Liver (tissue), 9 donors: ENCODE data around the gene DDHD1. TPM values are rescaled to one million over a fixed set of nuclear protein-coding genes. Genes with fewer than 3 reads are reported as not detected.

Experiments used
- DNase-seq: peaks from one replicate; pipeline ENCODE4 v3.0.0-alpha.2; 2017; ENCODE audit warnings: low spot score
- H3K27ac ChIP-seq, 2 donors: one replicate each; pipeline ENCODE4 v1.7.0; 2013; ENCODE audit warnings: inconsistent platforms in 2 of 2, low read length in 2 of 2, control low read depth in 1 of 2, low read depth in 1 of 2, mild to moderate bottlenecking in 1 of 2
- H3K27me3 ChIP-seq, 4 donors: one replicate each; pipeline versions ENCODE4 v1.6.1 to v1.7.0; 2013; ENCODE audit warnings: low read length in 3 of 4, inconsistent platforms in 1 of 4, mild to moderate bottlenecking in 1 of 4, moderate library complexity in 1 of 4; ENCODE audit not compliant: control insufficient read depth in 4 of 4, insufficient read depth in 4 of 4
- H3K36me3 ChIP-seq, 4 donors: one replicate each; pipeline versions ENCODE4 v1.6.1 to v1.7.0; 2013; ENCODE audit warnings: low read length in 3 of 4, mild to moderate bottlenecking in 3 of 4, low read depth in 1 of 4, moderate library complexity in 1 of 4; ENCODE audit not compliant: control insufficient read depth in 4 of 4, insufficient read depth in 3 of 4
- H3K4me1 ChIP-seq, 4 donors: one replicate each; pipeline versions ENCODE4 v1.6.1 to v1.7.0; 2013; ENCODE audit warnings: low read length in 3 of 4, mild to moderate bottlenecking in 3 of 4, moderate library complexity in 1 of 4; ENCODE audit not compliant: control insufficient read depth in 4 of 4, insufficient read depth in 4 of 4
- H3K4me3 ChIP-seq, 3 donors: one replicate each; pipeline versions ENCODE4 v1.6.1 to v1.7.0; 2013; ENCODE audit warnings: low read length in 3 of 3, control low read depth in 1 of 3, low read depth in 1 of 3, mild to moderate bottlenecking in 1 of 3
- H3K9ac ChIP-seq, 2 donors: one replicate each; pipeline ENCODE4 v1.7.0; 2013; ENCODE audit warnings: low read length in 2 of 2, mild to moderate bottlenecking in 2 of 2, moderate library complexity in 2 of 2, control low read depth in 1 of 2, low read depth in 1 of 2
- H3K9me3 ChIP-seq, 4 donors: one replicate each; pipeline versions ENCODE4 v1.6.1 to v1.7.0; 2013; ENCODE audit warnings: low read length in 3 of 4; ENCODE audit not compliant: control insufficient read depth in 4 of 4
- EGR1 ChIP-seq, 2 donors: IDR thresholded peaks; 2 replicates each; pipeline ENCODE4 v1.6.1; 2016 to 2018; ENCODE audit warnings: antibody characterized with exemption in 2 of 2, low read depth in 2 of 2
- FOXA1 ChIP-seq: IDR thresholded peaks from 2 replicates; pipeline ENCODE4 v1.6.1; 2016; ENCODE audit warnings: antibody characterized with exemption
- FOXA2 ChIP-seq: IDR thresholded peaks from 2 replicates; pipeline ENCODE4 v1.6.1; 2016; ENCODE audit warnings: antibody characterized with exemption
- GABPA ChIP-seq, 2 donors: IDR thresholded peaks in 1 of 2; conservative IDR thresholded peaks in 1 of 2; 2 replicates each; pipeline ENCODE4 v1.6.1; 2016; ENCODE audit warnings: antibody characterized with exemption in 2 of 2, mild to moderate bottlenecking in 1 of 2, moderate library complexity in 1 of 2
- HNF4A ChIP-seq, 2 donors: conservative IDR thresholded peaks; 2 replicates each; pipeline ENCODE4 v1.6.1; 2016; ENCODE audit warnings: antibody characterized with exemption in 2 of 2, mild to moderate bottlenecking in 2 of 2
- HNF4G ChIP-seq: IDR thresholded peaks from 2 replicates; pipeline ENCODE4 v1.6.1; 2016; ENCODE audit warnings: antibody characterized with exemption
- JUND ChIP-seq, 2 donors: IDR thresholded peaks; 2 replicates each; pipeline ENCODE4 v1.6.1; 2016; ENCODE audit warnings: antibody characterized with exemption in 2 of 2
- NR2F2 ChIP-seq: IDR thresholded peaks from 2 replicates; pipeline ENCODE4 v1.6.1; 2016; ENCODE audit warnings: antibody characterized with exemption
- RAD21 ChIP-seq, 2 donors: IDR thresholded peaks; 2 replicates each; pipeline ENCODE4 v1.6.1; 2016; ENCODE audit warnings: antibody characterized with exemption in 2 of 2, mild to moderate bottlenecking in 2 of 2
- RXRA ChIP-seq, 2 donors: IDR thresholded peaks; 2 replicates each; pipeline ENCODE4 v1.6.1; 2017 to 2018; ENCODE audit warnings: antibody characterized with exemption in 2 of 2, mild to moderate bottlenecking in 1 of 2
- SP1 ChIP-seq: IDR thresholded peaks from 2 replicates; pipeline ENCODE4 v1.6.1; 2018; ENCODE audit warnings: antibody characterized with exemption, mild to moderate bottlenecking
- TAF1 ChIP-seq: conservative IDR thresholded peaks from 2 replicates; pipeline ENCODE4 v1.6.1; 2016; ENCODE audit warnings: antibody characterized with exemption, mild to moderate bottlenecking
- YY1 ChIP-seq: IDR thresholded peaks from 2 replicates; pipeline ENCODE4 v1.6.1; 2016; ENCODE audit warnings: antibody characterized with exemption, mild to moderate bottlenecking
- WGBS: extraction: QIAGEN DNeasy Blood & Tissue Kit; methylation state at CpG from one replicate; pipeline ENCODE4 v1.1.7; 2013; 5-methylcytosine and 5-hydroxymethylcytosine counted together
- polyA plus RNA-seq, 2 donors: library from polyadenylated mRNA; stranded (reverse) in 1 of 2; unstranded in 1 of 2; fragments of 200-250 nt in 1 of 2; fragments of >200 nt in 1 of 2; fragmentation: Nextera tagmentation in 1 of 2; extraction: Ambion mirVana in 1 of 2; gene quantifications; one replicate each; pipeline versions ENCODE4 v1.2.1 to v1.2.3, GENCODE V29; 2013 to 2015
- total RNA-seq, 2 donors: library from RNA; depleted of rRNA; stranded (reverse); fragments of >200 nt; gene quantifications; one replicate each; pipeline ENCODE4 v1.2.3, GENCODE V29; 2014
- TF ChIP-seq, protein P1 (sequence below): IDR thresholded peaks from 2 replicates; pipeline ENCODE4 v1.6.1; 2016; ENCODE audit warnings: antibody characterized with exemption
- TF ChIP-seq, protein P2 (sequence below): IDR thresholded peaks from 2 replicates; pipeline ENCODE4 v1.6.1; 2016; ENCODE audit warnings: antibody characterized with exemption
- TF ChIP-seq, protein P3 (sequence below): IDR thresholded peaks from 2 replicates; pipeline ENCODE4 v1.6.1; 2016; ENCODE audit warnings: antibody characterized with exemption, mild to moderate bottlenecking
- TF ChIP-seq, protein P4 (sequence below): fragments of 150-350 bp; IDR thresholded peaks from 2 replicates; pipeline ENCODE4 v1.5.1; 2017; ENCODE audit warnings: improper control_type of control experiment, low read depth, low read length; ENCODE audit not compliant: missing input control
- donor health status: healthy.
- donor health status: healthy.
- donor health status: healthy.
- donor health status: healthy.
- donor health status: healthy.

DDHD1 gene
- total and polyA plus RNA-seq, 4 donors: 1.3 to 14.3 (median 5.2) TPM

DNA sequence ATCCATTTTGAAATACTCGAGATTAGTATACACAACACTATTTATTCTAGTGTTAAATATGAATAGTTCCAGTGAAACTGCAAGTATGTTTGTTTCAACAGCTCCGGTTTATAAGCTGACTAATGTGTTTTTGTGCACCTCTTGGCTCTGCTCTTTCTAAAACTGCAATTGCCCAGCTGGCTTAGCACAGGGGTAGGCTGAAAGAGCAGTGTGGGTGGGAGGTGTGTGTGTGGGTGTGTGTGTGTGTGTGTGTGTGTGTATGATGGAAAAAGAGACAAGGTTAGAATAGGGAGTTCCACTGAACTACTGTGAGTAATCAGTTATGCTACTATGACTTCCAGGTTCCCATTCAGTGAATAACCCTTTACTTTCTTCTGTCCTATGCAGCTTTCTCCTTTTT lies 37.8 kb upstream of the DDHD1 start:
- no peaks in the 10 kb centered on the region for H3K36me3 ChIP-seq
- DNase-seq: no peak
- H3K27me3 ChIP-seq: no peaks in the 10 kb centered on the region
- no peak overlapping the region for H3K27ac ChIP-seq
- 77% methylated on average over 2 of the region's 2 CpGs for WGBS
- no peaks in the 10 kb centered on the region for H3K9me3 ChIP-seq
- no peak overlapping the region for H3K9ac ChIP-seq
- no peak for TF ChIP-seq JUND (IDR thresholded peaks at IDR 0.05)
- TF ChIP-seq, protein P1, sequence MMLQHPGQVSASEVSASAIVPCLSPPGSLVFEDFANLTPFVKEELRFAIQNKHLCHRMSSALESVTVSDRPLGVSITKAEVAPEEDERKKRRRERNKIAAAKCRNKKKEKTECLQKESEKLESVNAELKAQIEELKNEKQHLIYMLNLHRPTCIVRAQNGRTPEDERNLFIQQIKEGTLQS: no peak
- no peak for TF ChIP-seq FOXA2
- TF ChIP-seq RXRA (IDR thresholded peaks at IDR 0.05): no peak
- no peak for TF ChIP-seq FOXA1
- no peak for TF ChIP-seq HNF4A (conservative IDR thresholded peaks at IDR 0.05)
- no peak for TF ChIP-seq HNF4G
- no peak for TF ChIP-seq TAF1
- no peak for TF ChIP-seq YY1
- TF ChIP-seq RAD21 (IDR thresholded peaks at IDR 0.05): no peak
- TF ChIP-seq GABPA (IDR thresholded peaks at IDR 0.05 in 1 of 2, conservative IDR thresholded peaks at IDR 0.05 in 1 of 2): no peak
- TF ChIP-seq, protein P2, sequence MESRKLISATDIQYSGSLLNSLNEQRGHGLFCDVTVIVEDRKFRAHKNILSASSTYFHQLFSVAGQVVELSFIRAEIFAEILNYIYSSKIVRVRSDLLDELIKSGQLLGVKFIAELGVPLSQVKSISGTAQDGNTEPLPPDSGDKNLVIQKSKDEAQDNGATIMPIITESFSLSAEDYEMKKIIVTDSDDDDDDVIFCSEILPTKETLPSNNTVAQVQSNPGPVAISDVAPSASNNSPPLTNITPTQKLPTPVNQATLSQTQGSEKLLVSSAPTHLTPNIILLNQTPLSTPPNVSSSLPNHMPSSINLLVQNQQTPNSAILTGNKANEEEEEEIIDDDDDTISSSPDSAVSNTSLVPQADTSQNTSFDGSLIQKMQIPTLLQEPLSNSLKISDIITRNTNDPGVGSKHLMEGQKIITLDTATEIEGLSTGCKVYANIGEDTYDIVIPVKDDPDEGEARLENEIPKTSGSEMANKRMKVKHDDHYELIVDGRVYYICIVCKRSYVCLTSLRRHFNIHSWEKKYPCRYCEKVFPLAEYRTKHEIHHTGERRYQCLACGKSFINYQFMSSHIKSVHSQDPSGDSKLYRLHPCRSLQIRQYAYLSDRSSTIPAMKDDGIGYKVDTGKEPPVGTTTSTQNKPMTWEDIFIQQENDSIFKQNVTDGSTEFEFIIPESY: no peak
- TF ChIP-seq, protein P3, sequence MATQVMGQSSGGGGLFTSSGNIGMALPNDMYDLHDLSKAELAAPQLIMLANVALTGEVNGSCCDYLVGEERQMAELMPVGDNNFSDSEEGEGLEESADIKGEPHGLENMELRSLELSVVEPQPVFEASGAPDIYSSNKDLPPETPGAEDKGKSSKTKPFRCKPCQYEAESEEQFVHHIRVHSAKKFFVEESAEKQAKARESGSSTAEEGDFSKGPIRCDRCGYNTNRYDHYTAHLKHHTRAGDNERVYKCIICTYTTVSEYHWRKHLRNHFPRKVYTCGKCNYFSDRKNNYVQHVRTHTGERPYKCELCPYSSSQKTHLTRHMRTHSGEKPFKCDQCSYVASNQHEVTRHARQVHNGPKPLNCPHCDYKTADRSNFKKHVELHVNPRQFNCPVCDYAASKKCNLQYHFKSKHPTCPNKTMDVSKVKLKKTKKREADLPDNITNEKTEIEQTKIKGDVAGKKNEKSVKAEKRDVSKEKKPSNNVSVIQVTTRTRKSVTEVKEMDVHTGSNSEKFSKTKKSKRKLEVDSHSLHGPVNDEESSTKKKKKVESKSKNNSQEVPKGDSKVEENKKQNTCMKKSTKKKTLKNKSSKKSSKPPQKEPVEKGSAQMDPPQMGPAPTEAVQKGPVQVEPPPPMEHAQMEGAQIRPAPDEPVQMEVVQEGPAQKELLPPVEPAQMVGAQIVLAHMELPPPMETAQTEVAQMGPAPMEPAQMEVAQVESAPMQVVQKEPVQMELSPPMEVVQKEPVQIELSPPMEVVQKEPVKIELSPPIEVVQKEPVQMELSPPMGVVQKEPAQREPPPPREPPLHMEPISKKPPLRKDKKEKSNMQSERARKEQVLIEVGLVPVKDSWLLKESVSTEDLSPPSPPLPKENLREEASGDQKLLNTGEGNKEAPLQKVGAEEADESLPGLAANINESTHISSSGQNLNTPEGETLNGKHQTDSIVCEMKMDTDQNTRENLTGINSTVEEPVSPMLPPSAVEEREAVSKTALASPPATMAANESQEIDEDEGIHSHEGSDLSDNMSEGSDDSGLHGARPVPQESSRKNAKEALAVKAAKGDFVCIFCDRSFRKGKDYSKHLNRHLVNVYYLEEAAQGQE: no peak
- TF ChIP-seq EGR1 (IDR thresholded peaks at IDR 0.05; ENCODE audit: low read depth in 2 of 2): no peak
- H3K4me1 ChIP-seq: no peaks in the 10 kb centered on the region
- H3K4me3 ChIP-seq: no peak overlapping the region

DNA sequence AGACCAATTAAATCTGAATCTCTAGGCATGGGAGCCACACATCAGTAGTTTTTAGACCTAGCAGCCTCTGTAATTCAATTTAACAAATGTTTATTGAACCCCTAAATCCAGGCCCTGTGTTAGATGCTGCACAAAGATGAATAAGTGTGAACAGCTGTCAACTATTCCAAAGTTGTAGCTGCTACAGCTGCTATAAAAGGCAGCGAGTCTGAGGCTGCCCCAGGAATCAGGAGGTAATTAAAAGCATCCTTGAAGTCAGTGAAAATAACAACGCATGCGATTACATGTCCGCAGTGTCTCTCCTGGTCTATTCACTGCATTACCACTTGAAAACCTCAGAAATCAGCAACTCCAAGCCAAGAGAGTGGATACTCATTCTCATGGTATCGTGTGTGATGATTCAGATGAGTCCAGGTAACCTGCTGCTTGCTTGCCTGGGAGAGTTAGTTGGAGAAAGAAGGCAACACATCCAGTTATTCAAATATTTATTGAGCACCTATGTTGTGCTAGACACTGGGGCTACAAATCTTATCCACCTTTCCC lies 34.9 kb upstream of the DDHD1 start:
- DNase-seq: no peak
- no peak overlapping the region for H3K4me3 ChIP-seq
- WGBS: 92% methylated on average over 5 of the region's 5 CpGs
- H3K27me3 ChIP-seq: no peaks in the 10 kb centered on the region
- H3K36me3 ChIP-seq: no peaks in the 10 kb centered on the region
- no peak overlapping the region for H3K9ac ChIP-seq
- H3K9me3 ChIP-seq: no peaks in the 10 kb centered on the region
- H3K4me1 ChIP-seq: no peaks in the 10 kb centered on the region
- TF ChIP-seq, protein P4, sequence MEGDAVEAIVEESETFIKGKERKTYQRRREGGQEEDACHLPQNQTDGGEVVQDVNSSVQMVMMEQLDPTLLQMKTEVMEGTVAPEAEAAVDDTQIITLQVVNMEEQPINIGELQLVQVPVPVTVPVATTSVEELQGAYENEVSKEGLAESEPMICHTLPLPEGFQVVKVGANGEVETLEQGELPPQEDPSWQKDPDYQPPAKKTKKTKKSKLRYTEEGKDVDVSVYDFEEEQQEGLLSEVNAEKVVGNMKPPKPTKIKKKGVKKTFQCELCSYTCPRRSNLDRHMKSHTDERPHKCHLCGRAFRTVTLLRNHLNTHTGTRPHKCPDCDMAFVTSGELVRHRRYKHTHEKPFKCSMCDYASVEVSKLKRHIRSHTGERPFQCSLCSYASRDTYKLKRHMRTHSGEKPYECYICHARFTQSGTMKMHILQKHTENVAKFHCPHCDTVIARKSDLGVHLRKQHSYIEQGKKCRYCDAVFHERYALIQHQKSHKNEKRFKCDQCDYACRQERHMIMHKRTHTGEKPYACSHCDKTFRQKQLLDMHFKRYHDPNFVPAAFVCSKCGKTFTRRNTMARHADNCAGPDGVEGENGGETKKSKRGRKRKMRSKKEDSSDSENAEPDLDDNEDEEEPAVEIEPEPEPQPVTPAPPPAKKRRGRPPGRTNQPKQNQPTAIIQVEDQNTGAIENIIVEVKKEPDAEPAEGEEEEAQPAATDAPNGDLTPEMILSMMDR: no peak
- no peak for TF ChIP-seq GABPA (IDR thresholded peaks at IDR 0.05 in 1 of 2, conservative IDR thresholded peaks at IDR 0.05 in 1 of 2)
- TF ChIP-seq SP1: no peak
- TF ChIP-seq, protein P1: no peak
- no peak for TF ChIP-seq JUND (IDR thresholded peaks at IDR 0.05)
- TF ChIP-seq, protein P2: no peak
- no peak for TF ChIP-seq HNF4G
- no peak for TF ChIP-seq RAD21 (IDR thresholded peaks at IDR 0.05)
- no peak for TF ChIP-seq TAF1
- no peak for TF ChIP-seq NR2F2
- TF ChIP-seq HNF4A (conservative IDR thresholded peaks at IDR 0.05): no peak
- TF ChIP-seq YY1: no peak
- no peak for TF ChIP-seq EGR1 (IDR thresholded peaks at IDR 0.05; ENCODE audit: low read depth in 2 of 2)
- no peak for TF ChIP-seq FOXA1
- no peak for TF ChIP-seq FOXA2
- no peak overlapping the region for H3K27ac ChIP-seq
